ENCODE results near the gene FAM229A. TPM values are rescaled to one million over a fixed set of nuclear protein-coding genes. Genes with fewer than 3 reads are reported as not detected.

The FAM229A gene, protein sequence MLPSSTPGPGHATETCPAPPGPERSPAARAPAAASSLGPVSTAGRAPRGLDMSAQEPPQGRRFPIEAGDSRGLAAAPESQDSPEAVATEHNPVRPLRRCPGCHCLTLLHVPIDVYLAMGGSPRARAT
- total RNA-seq (2022; extraction: Qiagen RNA extraction; ENCODE audit: low read depth) = 2.7 to 4.6 TPM (median 3.3 TPM) in 5 replicates

DNA sequence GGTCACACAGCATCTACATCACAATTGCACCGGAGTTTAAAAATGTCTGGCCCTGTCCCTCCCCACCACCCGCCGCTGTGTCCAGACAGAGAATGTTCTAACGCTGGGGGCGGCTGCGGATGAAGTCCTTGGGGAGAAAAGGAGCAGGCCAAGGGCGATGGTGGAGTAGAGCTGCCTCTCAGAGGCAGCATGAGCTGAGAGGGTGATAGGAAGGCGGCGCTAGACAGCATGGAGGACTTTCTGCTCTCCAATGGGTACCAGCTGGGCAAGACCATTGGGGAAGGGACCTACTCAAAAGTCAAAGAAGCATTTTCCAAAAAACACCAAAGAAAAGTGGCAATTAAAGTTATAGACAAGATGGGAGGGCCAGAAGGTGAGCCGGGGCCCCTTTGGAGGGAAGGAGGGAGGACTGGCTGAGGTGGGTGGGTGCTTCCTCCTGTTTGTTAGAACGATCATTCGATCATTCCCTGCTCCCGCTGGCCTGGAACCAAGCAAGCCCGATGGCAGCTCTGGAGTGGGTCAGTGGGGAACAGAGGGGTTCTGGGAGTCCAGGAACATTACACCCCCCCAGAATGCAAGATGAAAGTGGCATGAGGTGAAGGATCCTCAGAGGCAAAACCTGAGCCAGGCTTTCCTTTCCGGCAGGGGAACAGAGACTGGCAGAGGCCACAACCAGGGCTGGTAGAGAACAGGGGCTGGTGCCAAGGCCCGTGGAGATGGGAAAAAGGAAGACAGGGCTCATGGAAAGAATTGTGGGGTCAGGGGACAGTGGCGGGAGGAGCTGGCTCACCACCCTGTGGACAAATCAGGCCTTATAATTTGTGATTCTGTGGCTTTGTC, at the start of gene FAM229A, which contains the start of gene TSSK3:
TSS of gene FAM229A (minus strand) at position 12 of the 840 bp plus-strand sequence. CDS start 394 bp downstream, outside the sequence.
TSS of gene TSSK3 (plus strand) at position 66 of the 840 bp plus-strand sequence. CDS start at position 229, 163 bp downstream.

DNA sequence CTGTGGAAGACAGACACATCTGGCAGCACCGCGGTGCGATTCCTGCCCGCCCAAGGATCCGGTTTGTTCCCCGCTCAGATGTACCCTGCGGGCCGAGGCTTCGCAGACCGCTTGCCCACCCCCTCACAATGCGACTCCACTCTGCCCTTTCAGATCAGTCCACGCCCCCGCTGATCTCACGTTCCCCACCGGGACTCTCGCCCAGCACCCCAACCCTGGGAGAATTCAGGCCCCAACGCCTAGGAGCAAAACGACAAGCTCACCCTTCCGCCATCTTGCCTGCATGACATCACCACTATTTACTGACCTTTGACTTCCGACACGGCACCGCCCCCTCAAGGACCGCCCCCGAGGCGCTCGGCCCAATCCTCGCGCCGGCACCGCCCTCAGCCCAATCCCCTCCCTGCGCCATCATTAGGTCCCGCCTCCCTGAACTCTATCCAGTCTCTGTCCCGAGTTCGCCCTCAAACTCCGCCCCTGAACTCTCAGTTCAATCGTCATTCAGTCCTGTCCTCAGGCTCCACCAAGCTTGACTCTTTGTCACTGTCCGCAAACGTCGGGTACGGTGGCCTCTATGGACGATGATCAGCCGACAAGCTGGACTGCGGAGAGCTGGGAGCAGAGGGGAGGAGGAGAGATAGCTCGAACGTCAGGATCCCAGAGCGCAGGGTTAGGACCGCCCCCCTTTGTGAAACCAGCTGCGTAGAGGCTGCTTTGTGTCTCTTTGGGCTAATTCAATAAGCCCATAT, 32.0 kb upstream of the FAM229A start, which contains the start of gene BSDC1:
TSS of gene BSDC1 (minus strand) at position 301 of the 749 bp plus-strand sequence. CDS start at position 274, 27 bp downstream.

DNA sequence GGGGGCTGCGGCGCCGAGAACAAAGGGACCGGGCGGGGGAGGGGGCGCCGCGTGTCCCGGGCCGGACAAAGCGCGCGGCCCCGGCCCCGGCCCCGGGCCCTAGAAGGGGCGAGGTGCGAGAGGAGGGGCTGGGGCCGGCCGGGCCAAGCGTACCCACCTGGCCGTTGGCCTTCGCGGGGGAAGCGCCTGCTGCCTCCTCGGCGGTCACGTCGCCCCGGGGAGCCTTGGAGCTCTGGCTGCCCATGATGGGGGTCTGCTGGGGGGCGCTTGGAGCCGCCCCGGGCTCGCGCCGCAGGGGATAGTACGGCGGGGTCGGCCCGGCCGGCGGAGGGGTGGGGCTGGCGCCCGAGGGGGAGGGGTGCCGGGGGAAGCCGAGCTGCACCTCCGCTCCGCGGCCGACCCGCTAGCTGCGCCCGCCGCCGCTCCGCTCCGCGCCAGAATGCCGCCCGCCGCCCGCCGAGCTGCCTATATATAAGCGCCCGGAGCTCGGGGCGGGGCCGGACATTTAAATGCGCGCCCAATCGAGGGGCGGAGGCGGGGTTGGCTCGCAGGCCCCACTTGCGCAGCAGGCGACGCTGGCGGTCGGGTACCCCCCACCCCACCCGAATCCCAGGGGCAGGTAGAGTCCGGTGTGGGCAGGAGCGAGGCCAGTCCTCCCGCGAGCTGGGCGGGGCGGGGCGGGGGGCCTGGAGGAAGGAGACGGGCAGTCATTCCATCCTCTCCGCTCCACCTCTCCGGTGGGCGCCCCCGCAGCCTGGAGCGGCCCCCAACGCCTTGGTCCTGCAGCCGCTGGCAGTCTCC, 26.3 kb downstream of the FAM229A start, which contains the start of gene MARCKSL1:
TSS of gene MARCKSL1 (minus strand) at position 444 of the 801 bp plus-strand sequence. CDS start at position 244, 200 bp downstream.

Other genes starting within 250 kb of the FAM229A start
- 26.1 to 30.7 TPM (median 27.5 TPM) in 5 replicates for gene TXLNA, start 182.8 kb downstream of the FAM229A start, total RNA-seq (2022; extraction: Qiagen RNA extraction; ENCODE audit: low read depth)
- gene CCDC28B, start 161.9 kb downstream of the FAM229A start, total RNA-seq (2022; extraction: Qiagen RNA extraction; ENCODE audit: low read depth) = 1.1 to 2.1 TPM (median 1.3 TPM) in 5 replicates
- 1.7 to 2.1 TPM (median 2.0 TPM) in 5 replicates for gene IQCC, start 156.8 kb downstream of the FAM229A start, total RNA-seq (2022; extraction: Qiagen RNA extraction; ENCODE audit: low read depth)
- not detected in 5 replicates for gene DCDC2B, start 153.4 kb downstream of the FAM229A start, total RNA-seq (2022; extraction: Qiagen RNA extraction; ENCODE audit: low read depth)
- 6.6 to 9.4 TPM (median 7.4 TPM) in 5 replicates for gene TMEM234, start 140.1 kb downstream of the FAM229A start, total RNA-seq (2022; extraction: Qiagen RNA extraction; ENCODE audit: low read depth)
- 269 to 289 TPM (median 275 TPM) in 5 replicates for gene EIF3I, start 140.1 kb downstream of the FAM229A start, total RNA-seq (2022; extraction: Qiagen RNA extraction; ENCODE audit: low read depth)
- gene FAM167B, start 115.3 kb downstream of the FAM229A start, total RNA-seq (2022; extraction: Qiagen RNA extraction; ENCODE audit: low read depth) = 0.32 to 0.75 TPM (median 0.38 TPM) in 5 replicates
- 0.06 TPM in 1 of 5 replicates, not detected in the others for gene LCK, start 111.2 kb downstream of the FAM229A start, total RNA-seq (2022; extraction: Qiagen RNA extraction; ENCODE audit: low read depth)
- gene HDAC1, start 70.4 kb downstream of the FAM229A start, total RNA-seq (2022; extraction: Qiagen RNA extraction; ENCODE audit: low read depth) = 50.9 to 56.2 TPM (median 54.5 TPM) in 5 replicates
- gene MARCKSL1, start 26.3 kb downstream of the FAM229A start, total RNA-seq (2022; extraction: Qiagen RNA extraction; ENCODE audit: low read depth) = 57.0 to 70.3 TPM (median 65.5 TPM) in 5 replicates
- 0.14 TPM in 1 of 5 replicates, not detected in the others for gene TSSK3, start 54 bp upstream of the FAM229A start, total RNA-seq (2022; extraction: Qiagen RNA extraction; ENCODE audit: low read depth)
- 17.8 to 20.3 TPM (median 19.8 TPM) in 5 replicates for gene BSDC1, start 32.0 kb upstream of the FAM229A start, total RNA-seq (2022; extraction: Qiagen RNA extraction; ENCODE audit: low read depth)
- gene ZBTB8B, start 102.6 kb upstream of the FAM229A start, total RNA-seq (2022; extraction: Qiagen RNA extraction; ENCODE audit: low read depth) = 0.02 TPM in 1 of 5 replicates, not detected in the others
- gene ZBTB8A, start 176.9 kb upstream of the FAM229A start, total RNA-seq (2022; extraction: Qiagen RNA extraction; ENCODE audit: low read depth) = 3.0 to 4.1 TPM (median 3.4 TPM) in 5 replicates